Immature natural killer cell (primary cell): ENCODE measurements around the gene SCUBE2. TPM values are rescaled to one million over a fixed set of nuclear protein-coding genes. Genes with fewer than 3 reads are reported as not detected.

ENCODE experiments used
- DNase-seq, 3 donors: peaks; one replicate each; pipeline ENCODE4 v3.0.0; 2022; ENCODE audit warnings: mixed read lengths in 1 of 3
- H3K27ac Mint-ChIP-seq, 6 donors: one replicate each; pipeline ENCODE4 v1.8.0; 2020; ENCODE audit warnings: mixed read lengths in 6 of 6, mild to moderate bottlenecking in 5 of 6, inconsistent platforms in 4 of 6, moderate library complexity in 3 of 6
- H3K27me3 Mint-ChIP-seq, 3 donors: one replicate each; pipeline ENCODE4 v1.8.0; 2020 to 2021; ENCODE audit warnings: low read depth in 3 of 3, mild to moderate bottlenecking in 3 of 3, mixed read lengths in 3 of 3, moderate library complexity in 3 of 3, inconsistent platforms in 1 of 3
- H3K36me3 Mint-ChIP-seq, 3 donors: one replicate each; pipeline ENCODE4 v1.8.0; 2020; ENCODE audit warnings: mixed read lengths in 3 of 3, inconsistent platforms in 2 of 3, mild to moderate bottlenecking in 2 of 3
- H3K4me1 Mint-ChIP-seq, 2 donors: one replicate each; pipeline ENCODE4 v1.8.0; 2020; ENCODE audit warnings: inconsistent platforms in 2 of 2, mild to moderate bottlenecking in 2 of 2, mixed read lengths in 2 of 2, moderate library complexity in 1 of 2
- H3K4me3 Mint-ChIP-seq, 5 donors: one replicate each; pipeline ENCODE4 v1.8.0; 2020; ENCODE audit warnings: mild to moderate bottlenecking in 5 of 5, mixed read lengths in 5 of 5, inconsistent platforms in 3 of 5, moderate library complexity in 3 of 5
- H3K9me3 Mint-ChIP-seq, 6 donors: one replicate each; pipeline ENCODE4 v1.8.0; 2020; ENCODE audit warnings: mild to moderate bottlenecking in 6 of 6, mixed read lengths in 6 of 6, inconsistent platforms in 4 of 6, moderate library complexity in 3 of 6
- polyA plus RNA-seq, 3 donors: library from polyadenylated mRNA; unstranded; fragments of 300-500 nt; fragmentation: Illumina TruSeq; gene quantifications; one replicate each; pipeline ENCODE4 v1.2.3, GENCODE V29; 2021

Gene SCUBE2
- polyA plus RNA-seq, result not detected

DNA sequence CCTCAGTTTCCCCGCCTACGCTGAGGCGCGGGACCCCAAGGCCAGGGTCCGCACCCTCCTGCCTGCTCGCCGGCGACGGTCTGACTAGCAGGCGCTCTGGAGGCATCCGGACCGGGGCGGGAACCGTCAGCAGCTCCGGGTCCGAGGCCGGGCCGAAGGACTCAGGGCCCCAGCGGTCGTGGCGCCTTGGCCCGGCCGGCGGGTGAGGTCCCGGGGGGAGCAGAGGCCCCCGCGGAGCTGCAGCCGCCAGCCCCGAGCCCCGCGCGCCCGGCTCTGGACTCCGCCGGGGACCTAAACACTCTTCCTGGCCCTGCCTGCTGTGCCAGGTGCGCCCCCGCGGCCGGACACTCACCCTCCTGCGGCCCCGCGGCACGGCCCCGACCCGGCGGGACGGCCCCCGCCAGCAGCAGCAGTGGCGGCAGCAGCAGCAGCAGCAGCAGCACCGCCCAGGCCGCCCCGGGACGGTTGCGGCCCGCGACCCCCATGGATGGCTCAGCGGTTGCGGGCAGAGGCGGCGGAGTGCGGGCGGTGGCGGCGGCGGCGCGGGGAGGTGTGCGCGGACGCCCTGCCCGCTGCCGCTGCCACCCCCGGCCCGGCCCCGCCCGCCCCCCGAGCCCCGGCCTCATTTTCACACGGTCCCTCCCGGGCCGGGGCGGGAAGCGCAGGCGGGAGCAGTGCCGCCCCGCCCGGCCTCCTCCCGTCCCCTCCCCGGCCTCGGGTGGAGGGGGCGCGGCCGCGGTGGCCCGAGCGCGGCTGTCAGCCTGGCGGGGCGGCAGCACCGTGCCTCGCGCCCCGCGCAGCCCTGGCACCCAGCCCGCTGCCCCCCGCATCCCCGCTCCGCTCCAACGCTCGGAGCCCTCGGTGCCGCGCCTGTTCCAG lies at the start of gene SCUBE2:
SCUBE2 (minus strand) TSS at position 556 of the 879 bp plus-strand sequence; CDS start at position 485, 71 bp downstream.
- H3K4me3 Mint-ChIP-seq, result peak within 1 kb of the TSS; percentile 15 to 67 (median 63)

DNA sequence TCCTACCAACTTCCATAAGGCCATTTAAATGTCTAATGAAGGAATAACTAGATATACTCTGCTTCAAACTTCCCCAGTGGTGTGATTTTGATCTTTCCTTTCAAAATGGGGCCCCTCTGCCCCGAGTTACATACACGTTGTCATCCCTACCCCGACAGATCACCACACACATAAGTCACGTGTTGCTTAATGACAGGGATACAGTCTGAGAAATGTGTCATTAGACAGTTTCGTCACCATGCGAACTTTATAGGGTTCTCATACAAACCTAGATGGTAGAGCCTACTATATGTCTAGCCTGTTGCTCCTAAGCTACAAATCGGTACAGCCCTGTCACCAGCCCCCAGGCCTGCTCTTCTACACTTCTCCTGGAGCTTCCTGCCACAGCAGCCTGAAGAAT lies 49.8 kb upstream of the SCUBE2 start:
- Mint-ChIP-seq H3K36me3 (peaks cover 0 to 13% (median 3%) of the 10 kb centered on the region in 3 donors), H3K4me1 (peaks cover 0 to 6% of the 10 kb centered on the region in 2 donors), H3K27ac (no peak overlapping the region)

More for the DNA sequence above, at the start of gene SCUBE2:
- H3K27ac Mint-ChIP-seq, result no peak within 1 kb of the TSS
- H3K9me3 Mint-ChIP-seq, result no peaks in the 10 kb centered on the region
- peaks cover 14 to 37% (median 29%) of the 10 kb centered on the region in 3 donors for H3K27me3 Mint-ChIP-seq
- peaks cover 4 to 12% of the 10 kb centered on the region in 2 donors for H3K4me1 Mint-ChIP-seq
- H3K36me3 Mint-ChIP-seq, result no peaks in the 10 kb centered on the region
- DNase-seq, result no peak

DNA sequence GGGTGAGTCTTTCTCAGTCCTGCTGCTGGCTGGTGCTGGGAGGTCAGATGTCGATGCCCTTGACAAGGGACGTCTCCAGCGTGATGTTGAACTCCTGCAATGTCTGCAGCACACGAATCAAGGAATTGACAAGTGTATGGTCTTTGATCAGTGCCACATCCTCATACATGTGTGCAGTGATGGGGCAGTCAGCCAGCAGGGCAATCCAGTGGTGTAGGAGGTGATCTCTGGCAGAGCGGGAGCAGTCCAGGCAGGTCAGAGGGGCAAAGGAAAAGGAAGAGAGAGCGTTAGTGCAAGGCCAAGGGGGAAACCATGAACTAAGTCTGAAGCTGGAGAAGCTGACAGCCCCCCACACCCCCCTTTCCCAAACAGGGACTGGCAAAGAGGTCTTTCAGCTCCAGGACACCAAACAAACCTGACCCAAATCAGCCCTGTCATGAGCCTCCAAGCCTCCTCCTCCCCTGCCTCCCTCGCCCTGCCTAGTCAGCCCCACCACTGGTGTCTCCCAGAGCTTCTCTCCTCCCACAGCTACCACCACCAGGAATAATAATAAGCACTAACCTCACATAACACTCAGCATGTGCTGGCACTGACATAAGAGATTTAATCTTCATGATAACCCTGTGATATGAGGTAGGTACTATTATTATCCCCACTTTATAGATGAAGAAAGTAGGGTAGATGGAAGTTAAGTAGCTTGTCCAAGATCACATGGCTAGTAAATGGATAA lies 48.4 kb upstream of the SCUBE2 start:
- H3K4me3 Mint-ChIP-seq, result no peak overlapping the region
- peaks cover 0 to 6% of the 10 kb centered on the region in 2 donors for H3K4me1 Mint-ChIP-seq
- H3K9me3 Mint-ChIP-seq, result no peaks in the 10 kb centered on the region
- H3K27ac Mint-ChIP-seq, result no peak overlapping the region
- peaks cover 0 to 7% (median 3%) of the 10 kb centered on the region in 3 donors for H3K36me3 Mint-ChIP-seq
- peaks cover 0 to 4% (median 0%) of the 10 kb centered on the region in 3 donors for H3K27me3 Mint-ChIP-seq
- DNase-seq, result no peak

More for the DNA sequence above, 49.8 kb upstream of the SCUBE2 start:
- no peak for DNase-seq
- no peaks in the 10 kb centered on the region for H3K9me3 Mint-ChIP-seq
- no peak overlapping the region for H3K4me3 Mint-ChIP-seq
- H3K27me3 Mint-ChIP-seq, result no peaks in the 10 kb centered on the region

DNA sequence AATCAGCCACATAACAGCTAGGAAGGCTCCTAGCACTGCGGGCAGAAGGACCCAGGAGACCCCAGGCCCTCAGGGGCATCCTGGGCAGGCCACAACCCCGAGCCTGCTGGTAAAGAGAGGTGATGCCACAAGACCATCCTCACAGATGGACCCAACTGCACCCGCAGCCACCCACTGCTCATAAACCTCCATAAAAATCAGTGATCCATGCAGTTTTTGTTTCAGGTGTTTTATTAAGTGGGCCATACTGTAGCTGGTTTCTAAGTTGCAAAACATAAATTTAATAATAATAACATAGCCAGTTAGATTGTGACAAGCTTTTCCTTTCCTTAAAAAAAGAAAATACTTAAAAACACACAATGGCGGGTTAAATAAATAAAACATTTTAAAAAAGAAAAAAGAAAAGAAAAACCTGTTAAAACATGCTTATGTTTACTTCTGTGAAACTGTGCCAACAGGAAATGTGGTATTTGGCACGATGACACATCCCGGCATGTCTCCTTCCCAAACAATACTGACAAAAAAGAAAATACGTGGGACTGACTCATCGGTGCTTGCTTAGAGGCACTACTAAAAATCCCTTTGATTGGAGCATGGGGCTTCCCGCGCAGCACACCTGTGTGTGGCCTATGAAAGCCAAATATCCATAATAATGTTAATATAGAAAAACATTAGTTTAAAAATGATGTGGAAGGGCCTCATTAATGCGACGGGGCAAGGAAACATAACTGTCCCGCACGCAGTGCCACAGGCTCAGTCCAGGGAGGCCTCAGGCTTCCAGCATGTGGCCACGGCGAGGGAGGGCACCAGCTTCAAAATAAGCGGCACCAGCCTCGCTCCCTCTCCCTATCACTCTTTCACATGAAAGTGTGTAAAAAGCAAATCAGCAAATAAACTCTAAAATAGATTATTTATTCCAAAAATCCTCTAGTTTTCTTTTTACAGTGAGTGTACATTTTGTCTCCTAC lies 47.5 kb upstream of the SCUBE2 start:
- Mint-ChIP-seq H3K4me3 (no peak overlapping the region), H3K27me3 (peaks cover 0 to 4% (median 0%) of the 10 kb centered on the region in 3 donors), H3K9me3 (no peaks in the 10 kb centered on the region), H3K4me1 (peaks cover 0 to 6% of the 10 kb centered on the region in 2 donors), H3K27ac (no peak overlapping the region), H3K36me3 (peaks cover 0 to 6% (median 3%) of the 10 kb centered on the region in 3 donors)
- no peak for DNase-seq

DNA sequence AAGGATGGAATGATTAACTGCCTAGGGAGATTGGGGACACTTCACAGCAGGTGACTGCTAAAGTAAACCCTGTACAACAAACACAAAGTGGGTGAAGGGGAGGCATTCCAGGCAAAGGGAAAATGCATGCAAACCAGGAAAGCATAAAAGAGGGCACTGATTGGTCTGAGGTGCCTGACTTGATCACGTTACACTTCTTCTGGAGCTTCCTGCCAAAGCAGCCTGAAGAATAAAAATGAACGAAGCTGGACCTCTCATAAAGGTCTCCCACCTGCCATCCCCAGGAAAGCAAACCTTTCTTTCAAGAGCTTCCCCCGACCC lies 46.7 kb upstream of the SCUBE2 start:
- Mint-ChIP-seq H3K9me3 (no peaks in the 10 kb centered on the region), H3K36me3 (peaks cover 0 to 6% (median 3%) of the 10 kb centered on the region in 3 donors), H3K27ac (no peak overlapping the region), H3K27me3 (peaks cover 0 to 4% (median 0%) of the 10 kb centered on the region in 3 donors), H3K4me1 (peaks cover 0 to 6% of the 10 kb centered on the region in 2 donors), H3K4me3 (no peak overlapping the region)
- no peak for DNase-seq

DNA sequence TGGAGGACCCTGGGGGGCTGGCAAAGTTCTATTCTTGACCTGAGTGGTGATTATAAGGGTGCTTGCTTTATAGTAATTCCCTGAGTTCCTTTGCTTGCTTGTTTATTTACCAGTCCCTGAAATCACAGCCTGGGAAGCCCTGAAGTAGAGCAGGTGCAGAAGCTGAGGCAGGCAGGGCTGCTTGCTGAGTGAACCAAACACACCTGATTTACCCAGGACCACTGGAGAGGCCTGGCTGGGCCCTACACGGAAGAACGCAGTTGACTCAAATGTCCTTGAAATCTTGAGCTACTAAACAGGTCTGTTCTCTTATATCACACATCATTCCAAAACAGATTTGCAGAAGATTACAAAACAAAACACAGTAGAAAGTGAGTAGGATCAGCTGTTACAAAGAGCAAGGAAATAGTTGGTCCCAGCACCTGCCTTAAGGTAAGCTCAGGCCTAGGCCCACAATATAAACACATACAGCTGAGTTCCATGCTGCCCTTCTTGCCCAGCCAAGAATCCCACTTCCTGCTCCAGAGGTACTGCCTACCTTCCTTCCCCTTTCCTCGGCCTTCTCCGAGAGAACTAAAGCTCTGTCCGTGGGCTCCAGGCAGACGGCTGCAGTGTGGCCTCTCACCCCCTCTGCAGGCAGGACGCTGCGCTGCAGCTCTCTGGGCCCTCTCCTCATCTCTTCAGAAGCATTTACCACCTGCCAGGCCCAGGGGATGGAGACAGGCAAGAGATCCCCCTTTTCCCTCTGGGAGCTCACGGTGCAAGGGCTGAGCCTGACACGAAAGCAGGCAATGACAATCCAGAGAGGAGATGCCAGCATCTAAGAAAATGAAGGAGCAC lies 46.1 kb upstream of the SCUBE2 start:
- Mint-ChIP-seq H3K9me3 (peaks cover 0 to 1% (median 0%) of the 10 kb centered on the region in 6 donors), H3K4me3 (no peak overlapping the region)

DNA sequence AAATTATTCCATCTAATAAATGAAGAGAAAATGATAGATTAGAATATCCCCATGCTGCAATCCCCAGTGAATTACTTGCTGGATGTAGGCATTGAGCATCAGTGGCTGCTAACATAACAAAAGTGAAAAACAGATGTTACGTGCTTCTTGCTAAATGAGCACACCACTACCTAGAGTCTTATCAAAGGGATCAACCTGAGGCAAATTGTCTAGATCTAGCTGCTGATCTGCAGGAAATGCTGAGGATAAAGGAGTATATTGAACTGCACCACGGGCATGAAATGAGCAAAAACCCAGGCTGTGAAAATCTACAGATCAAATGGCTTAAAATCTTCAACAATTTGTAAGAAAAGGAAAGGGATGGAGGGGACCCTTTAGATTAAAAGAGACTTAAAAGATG lies 45.3 kb upstream of the SCUBE2 start:
- DNase-seq, result no peak
- Mint-ChIP-seq H3K36me3 (peaks cover 0 to 9% (median 3%) of the 10 kb centered on the region in 3 donors), H3K27ac (no peak overlapping the region), H3K9me3 (peaks cover 0 to 1% (median 0%) of the 10 kb centered on the region in 6 donors), H3K4me3 (no peak overlapping the region), H3K27me3 (peaks cover 0 to 4% (median 2%) of the 10 kb centered on the region in 3 donors), H3K4me1 (peaks cover 0 to 6% of the 10 kb centered on the region in 2 donors)

More for the DNA sequence above, 46.1 kb upstream of the SCUBE2 start:
- peaks cover 0 to 6% (median 3%) of the 10 kb centered on the region in 3 donors for H3K36me3 Mint-ChIP-seq
- peaks cover 0 to 6% of the 10 kb centered on the region in 2 donors for H3K4me1 Mint-ChIP-seq
- DNase-seq, result peak; percentile 15 to 45 (median 39)
- peak overlapping the region in 1 of 6 donors; percentile 26 for H3K27ac Mint-ChIP-seq
- H3K27me3 Mint-ChIP-seq, result peaks cover 0 to 4% (median 0%) of the 10 kb centered on the region in 3 donors

DNA sequence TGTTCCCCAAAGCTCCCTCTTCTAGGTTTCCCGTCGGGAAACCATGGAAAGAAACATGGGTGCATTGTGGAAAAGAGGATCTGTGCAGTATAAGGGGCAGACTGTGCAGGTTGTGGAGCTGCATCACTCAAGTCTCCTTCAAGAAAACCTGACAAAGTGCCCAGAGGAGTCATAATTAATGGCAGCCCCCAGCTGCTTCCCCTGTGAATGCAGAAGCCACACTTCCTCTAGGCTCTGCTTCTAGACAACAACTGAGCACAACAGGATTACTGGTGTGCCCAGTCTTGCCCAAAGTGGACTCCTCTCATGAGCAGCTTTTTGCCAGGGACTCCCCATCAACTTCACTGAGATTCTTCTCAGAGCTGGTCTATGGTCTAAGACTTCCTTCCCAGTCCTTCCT lies 42.6 kb upstream of the SCUBE2 start:
- no peak overlapping the region for H3K27ac Mint-ChIP-seq
- H3K36me3 Mint-ChIP-seq, result peaks cover 0 to 3% (median 0%) of the 10 kb centered on the region in 3 donors
- H3K4me1 Mint-ChIP-seq, result peaks cover 0 to 6% of the 10 kb centered on the region in 2 donors
- no peak overlapping the region for H3K4me3 Mint-ChIP-seq
- DNase-seq, result no peak
- H3K9me3 Mint-ChIP-seq, result peaks cover 0 to 1% (median 0%) of the 10 kb centered on the region in 6 donors
- peaks cover 2 to 4% (median 2%) of the 10 kb centered on the region in 3 donors for H3K27me3 Mint-ChIP-seq

DNA sequence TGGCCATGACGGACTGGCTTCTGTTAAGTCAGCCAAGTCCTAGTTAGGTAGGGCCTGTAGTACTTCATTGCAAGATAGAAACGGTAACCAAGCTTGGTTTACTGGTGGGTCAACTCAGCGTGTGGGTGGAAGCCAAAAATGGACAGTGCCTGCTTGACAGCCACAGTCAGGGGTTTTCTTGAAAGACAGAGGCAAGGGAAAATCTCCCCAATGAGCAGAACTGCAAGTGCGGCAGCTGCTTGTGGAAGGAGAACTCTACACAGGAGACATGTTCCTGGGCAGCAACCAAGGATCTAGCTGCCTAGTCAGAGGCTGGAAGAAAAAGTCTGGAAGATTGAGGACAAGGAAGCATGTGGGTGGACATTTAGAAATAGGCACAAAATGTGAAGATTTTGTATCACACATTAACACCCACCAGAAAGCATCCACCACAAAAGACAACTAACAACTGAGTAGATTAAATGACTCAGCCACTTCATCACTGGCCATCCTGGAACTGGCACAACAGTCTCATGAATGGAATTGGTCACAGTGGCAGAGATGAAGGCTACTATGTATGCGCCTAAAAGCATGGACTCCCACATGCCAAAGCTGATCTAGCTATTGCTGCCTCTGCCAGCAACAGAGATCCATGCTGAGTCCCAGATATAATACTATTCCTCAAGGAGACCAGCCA lies 40.9 kb upstream of the SCUBE2 start:
- peaks cover 2 to 7% (median 2%) of the 10 kb centered on the region in 3 donors for H3K27me3 Mint-ChIP-seq
- H3K36me3 Mint-ChIP-seq, result peaks cover 0 to 3% (median 0%) of the 10 kb centered on the region in 3 donors
- DNase-seq, result no peak
- peaks cover 0 to 1% (median 0%) of the 10 kb centered on the region in 6 donors for H3K9me3 Mint-ChIP-seq
- H3K27ac Mint-ChIP-seq, result no peak overlapping the region
- H3K4me1 Mint-ChIP-seq, result peaks cover 0 to under 1% of the 10 kb centered on the region in 2 donors
- H3K4me3 Mint-ChIP-seq, result no peak overlapping the region

DNA sequence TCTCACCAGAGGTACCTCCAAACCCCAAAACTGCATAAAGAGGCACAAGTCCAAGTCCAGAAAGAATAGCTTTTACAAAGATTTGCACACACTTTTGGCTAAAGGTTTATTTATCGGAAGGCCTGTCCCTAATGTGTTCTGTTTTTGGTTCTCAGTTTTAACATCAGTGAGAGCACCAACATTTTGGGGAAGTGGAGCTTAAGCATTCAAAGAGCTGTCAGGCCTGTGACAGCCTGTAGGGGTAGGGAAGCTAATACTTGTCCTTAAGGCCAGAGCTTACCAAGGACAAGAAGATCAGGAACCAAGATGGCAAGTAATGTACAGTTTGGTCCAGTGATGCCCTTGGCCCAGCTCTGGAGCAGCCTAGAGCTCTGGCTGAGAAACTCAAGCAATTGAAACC lies 38.9 kb upstream of the SCUBE2 start:
- Mint-ChIP-seq H3K4me1 (no peaks in the 10 kb centered on the region), H3K27ac (no peak overlapping the region), H3K4me3 (no peak overlapping the region), H3K36me3 (peaks cover 0 to 3% (median 0%) of the 10 kb centered on the region in 3 donors), H3K27me3 (peaks cover 2 to 3% (median 2%) of the 10 kb centered on the region in 3 donors), H3K9me3 (peaks cover 0 to 1% (median 0%) of the 10 kb centered on the region in 6 donors)
- no peak for DNase-seq

DNA sequence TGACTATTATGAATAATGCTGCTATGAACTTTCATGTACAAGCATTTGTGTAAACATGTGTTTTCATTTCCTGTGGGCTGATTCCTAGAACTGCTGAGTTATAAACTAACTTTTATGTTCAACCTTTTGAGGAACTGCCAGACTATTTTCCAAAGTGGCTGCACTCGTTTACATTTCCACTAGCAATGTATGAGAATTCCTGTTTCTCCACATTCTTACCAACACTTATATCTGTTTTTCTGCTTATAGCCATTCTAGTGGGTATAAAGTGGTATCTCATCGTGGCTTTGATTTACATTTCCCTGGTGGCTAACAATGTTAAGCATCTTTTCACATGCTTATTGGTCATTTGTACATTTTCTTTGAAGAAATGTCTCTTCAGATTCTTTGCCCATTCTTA lies 35.2 kb upstream of the SCUBE2 start:
- no peak for DNase-seq
- peaks cover 0 to 4% (median 3%) of the 10 kb centered on the region in 3 donors for H3K27me3 Mint-ChIP-seq
- H3K4me3 Mint-ChIP-seq, result no peak overlapping the region
- no peaks in the 10 kb centered on the region for H3K36me3 Mint-ChIP-seq
- no peaks in the 10 kb centered on the region for H3K9me3 Mint-ChIP-seq
- H3K27ac Mint-ChIP-seq, result no peak overlapping the region
- no peaks in the 10 kb centered on the region for H3K4me1 Mint-ChIP-seq
